IMR-90 (cell line): ENCODE measurements around the gene SLC6A11. TPM values are rescaled to one million over a fixed set of nuclear protein-coding genes. Genes with fewer than 3 reads are reported as not detected.

ENCODE experiments used
- ATAC-seq: fragments of 200-7000 bp; cut with Tn5 transposase; 2 replicates; pipeline ENCODE4 v1.9.1; 2020; ENCODE audit warnings: low read depth, mild to moderate bottlenecking, moderate library complexity
- BruUV-seq: library from RNA; stranded (reverse); fragments of 400-500 nt; replicated peaks from 2 replicates; lab custom pipeline; 2021; lab: Mats Ljungman, UMichigan
- CTCF ChIA-PET: fragments of 300-600 bp; formaldehyde crosslinking; extraction: SDS; loops from one replicate; lab custom pipeline; 2021; ENCODE audit warnings: antibody characterized with exemption; lab: Yijun Ruan, JAX
- POLR2A ChIA-PET: fragments of 300-600 bp; sonication (Branson Sonifier 250); formaldehyde crosslinking; loops from one replicate; lab custom pipeline; 2022; ENCODE audit warnings: antibody characterized with exemption; ENCODE audit not compliant: unreplicated experiment; lab: Charles Lee
- DNase-seq: peaks from one replicate; pipeline ENCODE4 v3.0.0; 2013
- H2AFZ ChIP-seq: replicated peaks from 2 replicates; pipeline ENCODE3; 2013; ENCODE audit warnings: low read length, mild to moderate bottlenecking; ENCODE audit not compliant: poor library complexity
- H2AK5ac ChIP-seq: 2 replicates; pipeline ENCODE4 v1.6.1; 2013; ENCODE audit warnings: low read depth, low read length, inconsistent platforms
- H2AK9ac ChIP-seq: replicated peaks from 2 replicates; pipeline ENCODE3; 2013; ENCODE audit warnings: mild to moderate bottlenecking, low read depth, low read length, moderate library complexity; ENCODE audit not compliant: poor library complexity
- H2BK120ac ChIP-seq: 2 replicates; pipeline ENCODE4 v1.6.1; 2013; ENCODE audit warnings: low read depth, low read length, inconsistent platforms
- H2BK15ac ChIP-seq: 3 replicates; pipeline ENCODE4 v1.6.1; 2013; ENCODE audit warnings: low read depth, low read length, inconsistent platforms
- H2BK20ac ChIP-seq: 2 replicates; pipeline ENCODE4 v1.6.1; 2013; ENCODE audit warnings: low read depth, mild to moderate bottlenecking, inconsistent platforms, low read length, moderate library complexity
- H2BK5ac ChIP-seq: 2 replicates; pipeline ENCODE4 v1.6.1; 2013; ENCODE audit warnings: mild to moderate bottlenecking, low read depth, low read length, inconsistent platforms; ENCODE audit not compliant: poor library complexity, severe bottlenecking
- H3K14ac ChIP-seq: replicated peaks from 2 replicates; pipeline ENCODE4 v1.6.1; 2013; ENCODE audit warnings: low read depth, low read length, inconsistent platforms
- H3K18ac ChIP-seq: 2 replicates; pipeline ENCODE4 v1.6.1; 2013; ENCODE audit warnings: low read depth, low read length, control low read depth
- H3K23ac ChIP-seq: 2 replicates; pipeline ENCODE4 v1.6.1; 2013; ENCODE audit warnings: low read depth, low read length, inconsistent platforms
- H3K27ac ChIP-seq: 2 replicates; pipeline ENCODE4 v1.5.1; 2013; ENCODE audit warnings: mild to moderate bottlenecking, control low read depth, low read length; ENCODE audit not compliant: insufficient read depth
- H3K27me3 ChIP-seq: 2 replicates; pipeline ENCODE4 v1.6.1; 2013; ENCODE audit warnings: low read length; ENCODE audit not compliant: control insufficient read depth, insufficient read depth
- H3K36me3 ChIP-seq: 2 replicates; pipeline ENCODE4 v1.6.1; 2013; ENCODE audit warnings: low read length, mixed read lengths; ENCODE audit not compliant: control insufficient read depth, insufficient read depth
- H3K4ac ChIP-seq: 2 replicates; pipeline ENCODE4 v1.6.1; 2013; ENCODE audit warnings: low read depth, low read length, inconsistent platforms
- H3K4me1 ChIP-seq: 2 replicates; pipeline ENCODE4 v1.6.1; 2013; ENCODE audit warnings: low read length, mixed read lengths; ENCODE audit not compliant: control insufficient read depth, insufficient read depth
- H3K4me2 ChIP-seq: 2 replicates; pipeline ENCODE4 v1.6.1; 2013; ENCODE audit warnings: low read depth, mild to moderate bottlenecking, control low read depth, low read length, moderate library complexity
- H3K4me3 ChIP-seq: 2 replicates; pipeline ENCODE4 v1.5.1; 2013; ENCODE audit warnings: low read depth, mild to moderate bottlenecking, control low read depth, low read length, moderate library complexity; ENCODE audit not compliant: insufficient read depth
- H3K56ac ChIP-seq: 2 replicates; pipeline ENCODE4 v1.6.1; 2013; ENCODE audit warnings: low read length, inconsistent platforms; ENCODE audit not compliant: insufficient read depth; ENCODE audit errors: extremely low read depth
- H3K79me1 ChIP-seq, 2 experiments: 2 replicates each; pipeline ENCODE4 v1.6.1; 2013; ENCODE audit warnings: low read length in 2 of 2, inconsistent platforms in 1 of 2, low read depth in 1 of 2
- H3K9ac ChIP-seq: 2 replicates; pipeline ENCODE4 v1.6.1; 2013; ENCODE audit warnings: low read depth, low read length, control low read depth
- H3K9me1 ChIP-seq: 2 replicates; pipeline ENCODE4 v1.6.1; 2013; ENCODE audit warnings: low read length, inconsistent platforms; ENCODE audit not compliant: insufficient read depth
- H3K9me3 ChIP-seq: 2 replicates; pipeline ENCODE4 v1.6.1; 2013; ENCODE audit warnings: low read length; ENCODE audit not compliant: control insufficient read depth, insufficient read depth
- H4K20me1 ChIP-seq: 2 replicates; pipeline ENCODE4 v1.6.1; 2013; ENCODE audit warnings: low read length, inconsistent platforms; ENCODE audit not compliant: insufficient read depth
- H4K5ac ChIP-seq: 2 replicates; pipeline ENCODE4 v1.6.1; 2013; ENCODE audit warnings: mild to moderate bottlenecking, low read depth, low read length, control low read depth
- H4K8ac ChIP-seq, 2 experiments: 2 replicates each; pipeline ENCODE4 v1.6.1; 2013; ENCODE audit warnings: low read depth in 2 of 2, low read length in 2 of 2, control low read depth in 1 of 2, inconsistent platforms in 1 of 2
- H4K91ac ChIP-seq: 2 replicates; pipeline ENCODE4 v1.6.1; 2013; ENCODE audit warnings: low read depth, low read length, inconsistent platforms; ENCODE audit not compliant: insufficient read depth
- BHLHE40 ChIP-seq: fragments of 150-350 bp; IDR thresholded peaks from 2 replicates; pipeline ENCODE4 v1.6.1; 2016; ENCODE audit warnings: mild to moderate bottlenecking, low read depth, low read length
- CEBPB ChIP-seq: IDR thresholded peaks from 2 replicates; pipeline ENCODE4 v1.6.1; 2012; ENCODE audit warnings: low read depth, low read length, improper control_type of control experiment
- CHD1 ChIP-seq: IDR thresholded peaks from 2 replicates; pipeline ENCODE4 v1.6.1; 2012; ENCODE audit warnings: low read depth, low read length, improper control_type of control experiment
- CTCF ChIP-seq: conservative IDR thresholded peaks from 2 replicates; pipeline ENCODE4 v1.5.1; 2012; ENCODE audit warnings: mild to moderate bottlenecking, low read depth, low read length, improper control_type of control experiment
- ELK1 ChIP-seq: fragments of 150-350 bp; IDR thresholded peaks from 2 replicates; pipeline ENCODE4 v1.6.1; 2016; ENCODE audit warnings: low read depth, mild to moderate bottlenecking, low read length, moderate library complexity, borderline replicate concordance
- FOS ChIP-seq: fragments of 150-350 bp; IDR thresholded peaks from 2 replicates; pipeline ENCODE4 v1.6.1; 2016; ENCODE audit warnings: low read depth, low read length
- MAFK ChIP-seq: IDR thresholded peaks from 2 replicates; pipeline ENCODE4 v1.6.1; 2012; ENCODE audit warnings: low read depth, low read length, improper control_type of control experiment
- MAZ ChIP-seq: IDR thresholded peaks from 2 replicates; pipeline ENCODE4 v1.6.1; 2012; ENCODE audit warnings: low read depth, mild to moderate bottlenecking, low read length, improper control_type of control experiment, moderate library complexity, borderline replicate concordance
- MXI1 ChIP-seq: IDR thresholded peaks from 2 replicates; pipeline ENCODE4 v1.6.1; 2012; ENCODE audit warnings: low read depth, mild to moderate bottlenecking, low read length, moderate library complexity, borderline replicate concordance
- NFE2L2 ChIP-seq: fragments of 150-350 bp; IDR thresholded peaks from 2 replicates; pipeline ENCODE4 v1.6.1; 2016; ENCODE audit warnings: low read depth, mild to moderate bottlenecking, low read length
- POLR2A ChIP-seq: IDR thresholded peaks from 2 replicates; pipeline ENCODE4 v1.6.1; 2012; ENCODE audit warnings: mild to moderate bottlenecking, low read depth, low read length
- RAD21 ChIP-seq: IDR thresholded peaks from 2 replicates; pipeline ENCODE4 v1.6.1; 2012; ENCODE audit warnings: low read length, improper control_type of control experiment
- RCOR1 ChIP-seq: IDR thresholded peaks from 2 replicates; pipeline ENCODE4 v1.6.1; 2012; ENCODE audit warnings: mild to moderate bottlenecking, low read length, improper control_type of control experiment; ENCODE audit not compliant: insufficient replicate concordance
- RFX5 ChIP-seq: IDR thresholded peaks from 2 replicates; pipeline ENCODE4 v1.8.0; 2012; ENCODE audit warnings: low read depth, mild to moderate bottlenecking, low read length, moderate library complexity
- SMC3 ChIP-seq: fragments of 150-350 bp; IDR thresholded peaks from 2 replicates; pipeline ENCODE4 v1.6.1; 2016; ENCODE audit warnings: low read depth, mild to moderate bottlenecking, antibody characterized with exemption, low read length, moderate library complexity
- WGBS, 2 experiments: methylation state at CpG; one replicate each; pipeline versions ENCODE4 v1.1.5 to v1.1.7; 2013; ENCODE audit warnings: missing lambda C conversion rate in 2 of 2; ENCODE audit not compliant: insufficient read length in 1 of 2; ENCODE audit errors: extremely low coverage in 2 of 2; 5-methylcytosine and 5-hydroxymethylcytosine counted together
- dilution Hi-C: fragments of 300-500 bp; cut with HindIII; formaldehyde crosslinking; loops from one replicate; pipeline ENCODE4 v1.14.3; 2018; ENCODE audit warnings: low sequenced_read_pairs; ENCODE audit not compliant: unreplicated experiment
- in situ Hi-C: fragments of 300-500 bp; cut with MboI; formaldehyde crosslinking; loops from 3 replicates; pipeline ENCODE4 v1.14.3; 2019; ENCODE audit warnings: low sequenced_read_pairs, inconsistent platforms, mixed read lengths
- intact Hi-C: fragments of 100-400 bp; cut with micrococcal nuclease; formaldehyde crosslinking; loops from 2 replicates; pipeline ENCODE4 v1.10.0; 2022
- polyA plus RNA-seq, 3 experiments: library from polyadenylated mRNA; depleted of rRNA; stranded (reverse); fragments of >200 nt; gene quantifications; 2 replicates each; pipeline ENCODE4 v1.2.3, GENCODE V29; 2012; ENCODE audit warnings: low replicate concordance in 1 of 3
- total RNA-seq: library from RNA; depleted of rRNA; stranded (reverse); fragments of >200 nt; gene quantifications from 2 replicates; pipeline ENCODE4 v1.2.3, GENCODE V29; 2012
- TF ChIP-seq, protein P1 (sequence below): fragments of 150-350 bp; IDR thresholded peaks from 2 replicates; pipeline ENCODE4 v1.6.1; 2017; ENCODE audit warnings: mild to moderate bottlenecking, antibody characterized with exemption, low read length, low read depth

Gene SLC6A11
- total and polyA plus RNA-seq, 2 of the 4 experiments (the other 2 are of a cell fraction) = not detected

DNA sequence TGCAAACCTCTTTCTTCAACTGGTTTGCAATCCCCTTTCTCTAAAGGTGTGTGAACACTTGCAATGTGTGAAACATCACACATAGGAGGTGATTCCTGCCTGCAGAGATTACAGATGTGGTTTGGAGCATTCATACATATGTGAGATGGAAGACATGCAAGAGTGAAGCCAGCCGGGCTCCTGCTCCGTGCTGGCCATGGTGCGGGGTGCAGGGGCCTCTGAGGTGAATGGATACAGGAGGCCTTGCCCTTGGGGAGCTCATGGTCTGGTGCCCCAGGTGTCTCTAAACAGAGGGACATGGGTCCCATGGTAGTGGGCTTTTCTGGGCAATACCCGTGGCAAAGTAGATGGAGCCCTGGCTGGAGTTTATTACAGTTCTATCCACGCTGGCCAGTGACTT is 6.0 kb downstream of the SLC6A11 start:
- CTCF ChIA-PET = no interaction called here

More for the DNA sequence above, 6.0 kb downstream of the SLC6A11 start:
- Histone ChIP-seq H3K4me3 (no peak overlapping the region), H3K4ac (no peak overlapping the region), H3K9me3 (no peaks in the 10 kb centered on the region), H3K4me1 (no peaks in the 10 kb centered on the region), H3K9me1 (no peaks in the 10 kb centered on the region), H3K36me3 (no peaks in the 10 kb centered on the region), H2BK15ac (no peak overlapping the region), H4K91ac (no peak overlapping the region), H2BK20ac (no peak overlapping the region), H3K23ac (no peak overlapping the region), H4K20me1 (no peaks in the 10 kb centered on the region), H3K18ac (no peak overlapping the region), H3K4me2 (no peak overlapping the region), H2AFZ (no peak overlapping the region), H3K27me3 (no peaks in the 10 kb centered on the region), H4K8ac (no peak overlapping the region), H3K27ac (no peak overlapping the region), H3K9ac (no peak overlapping the region), H2BK5ac (no peak overlapping the region), H3K14ac (no peak overlapping the region), H3K56ac (no peak overlapping the region), H2AK5ac (no peak overlapping the region), H4K5ac (no peak overlapping the region), H3K79me1 (no peaks in the 10 kb centered on the region), H2AK9ac (no peak overlapping the region), H2BK120ac (no peak overlapping the region)
- POLR2A ChIA-PET = no interaction called here
- WGBS, 2 experiments = 60% methylated on average over 2 of the region's 5 CpGs; no CpG with 5 or more reads in 1 of the 2 experiments
- DNase-seq (no peak), ATAC-seq (no peak)
- intact Hi-C loops = no loop called here
- TF ChIP-seq BHLHE40 (no peak), RFX5 (no peak), MAZ (no peak), CEBPB (no peak), FOS (no peak), RAD21 (no peak), RCOR1 (no peak), ELK1 (no peak), CHD1 (no peak), MAFK (no peak), SMC3 (no peak), MXI1 (no peak), NFE2L2 (no peak), CTCF (no peak), POLR2A (no peak)
- TF ChIP-seq, protein P1, sequence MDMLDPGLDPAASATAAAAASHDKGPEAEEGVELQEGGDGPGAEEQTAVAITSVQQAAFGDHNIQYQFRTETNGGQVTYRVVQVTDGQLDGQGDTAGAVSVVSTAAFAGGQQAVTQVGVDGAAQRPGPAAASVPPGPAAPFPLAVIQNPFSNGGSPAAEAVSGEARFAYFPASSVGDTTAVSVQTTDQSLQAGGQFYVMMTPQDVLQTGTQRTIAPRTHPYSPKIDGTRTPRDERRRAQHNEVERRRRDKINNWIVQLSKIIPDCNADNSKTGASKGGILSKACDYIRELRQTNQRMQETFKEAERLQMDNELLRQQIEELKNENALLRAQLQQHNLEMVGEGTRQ = no peak
- dilution Hi-C loops = no loop called here
- BruUV-seq = no TSS peak
- in situ Hi-C loops = no loop called here
